Measurements from ENCODE around the gene KRT76. TPM values are rescaled to one million over a fixed set of nuclear protein-coding genes. Genes with fewer than 3 reads are reported as not detected.

The KRT76 gene
- total RNA-seq, 1 donor from 2014 or later, result not detected

DNA sequence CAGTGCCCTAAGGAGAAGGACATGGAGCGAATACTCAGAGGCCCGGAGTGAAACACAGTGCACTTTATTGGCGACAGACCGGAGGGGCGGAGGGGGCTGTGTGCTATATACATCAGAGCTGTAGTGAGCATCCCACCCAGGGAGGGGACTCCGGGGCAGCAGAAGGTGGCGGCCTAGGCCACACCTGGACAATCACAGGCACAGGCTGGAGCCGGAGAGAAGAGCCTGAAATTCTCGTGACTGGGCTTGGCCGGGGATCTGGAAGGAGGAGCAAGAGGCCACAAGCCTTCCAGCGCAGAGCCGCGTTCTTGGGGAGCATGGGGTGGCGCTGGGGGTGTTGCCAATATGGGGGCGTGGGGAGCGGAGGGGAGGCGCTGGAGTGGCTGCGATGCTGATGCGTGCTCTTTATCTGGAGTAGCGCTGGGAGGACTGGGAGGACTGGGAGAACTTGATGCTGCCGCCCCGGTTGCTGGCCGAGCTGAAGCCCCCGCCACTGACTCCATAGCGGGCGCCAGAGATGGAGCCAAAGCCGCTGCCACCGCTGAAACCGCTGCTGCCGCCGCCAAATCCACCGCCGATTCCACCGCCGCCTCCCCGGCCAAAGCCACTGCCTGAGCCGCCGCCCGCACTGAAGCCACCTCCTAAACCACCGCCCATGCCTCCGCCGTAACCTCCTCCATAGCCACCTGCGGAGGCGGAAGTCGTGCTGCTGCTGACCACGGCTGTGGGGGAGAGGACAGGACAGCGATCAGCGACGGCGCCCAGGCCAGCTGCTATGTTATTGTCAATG lies 12.7 kb upstream of the KRT76 start:
- TF ChIP-seq, protein P1, sequence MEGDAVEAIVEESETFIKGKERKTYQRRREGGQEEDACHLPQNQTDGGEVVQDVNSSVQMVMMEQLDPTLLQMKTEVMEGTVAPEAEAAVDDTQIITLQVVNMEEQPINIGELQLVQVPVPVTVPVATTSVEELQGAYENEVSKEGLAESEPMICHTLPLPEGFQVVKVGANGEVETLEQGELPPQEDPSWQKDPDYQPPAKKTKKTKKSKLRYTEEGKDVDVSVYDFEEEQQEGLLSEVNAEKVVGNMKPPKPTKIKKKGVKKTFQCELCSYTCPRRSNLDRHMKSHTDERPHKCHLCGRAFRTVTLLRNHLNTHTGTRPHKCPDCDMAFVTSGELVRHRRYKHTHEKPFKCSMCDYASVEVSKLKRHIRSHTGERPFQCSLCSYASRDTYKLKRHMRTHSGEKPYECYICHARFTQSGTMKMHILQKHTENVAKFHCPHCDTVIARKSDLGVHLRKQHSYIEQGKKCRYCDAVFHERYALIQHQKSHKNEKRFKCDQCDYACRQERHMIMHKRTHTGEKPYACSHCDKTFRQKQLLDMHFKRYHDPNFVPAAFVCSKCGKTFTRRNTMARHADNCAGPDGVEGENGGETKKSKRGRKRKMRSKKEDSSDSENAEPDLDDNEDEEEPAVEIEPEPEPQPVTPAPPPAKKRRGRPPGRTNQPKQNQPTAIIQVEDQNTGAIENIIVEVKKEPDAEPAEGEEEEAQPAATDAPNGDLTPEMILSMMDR (IDR thresholded peaks at IDR 0.05; ENCODE audit: borderline replicate concordance), result no peak
- Histone ChIP-seq H3K4me3 (peak overlapping the region; percentile 21), H3K36me3 (no peaks in the 10 kb centered on the region), H3K27ac (replicated peaks) (no peak overlapping the region), H3K4me1 (no peaks in the 10 kb centered on the region), H3K9me3 (replicated peaks) (no peaks in the 10 kb centered on the region), H3K27me3 (ENCODE audit: low read depth) (peaks cover 89% of the 10 kb centered on the region)
- intact Hi-C loops (cut with micrococcal nuclease), result no loop called here
- DNase-seq, result no peak

DNA sequence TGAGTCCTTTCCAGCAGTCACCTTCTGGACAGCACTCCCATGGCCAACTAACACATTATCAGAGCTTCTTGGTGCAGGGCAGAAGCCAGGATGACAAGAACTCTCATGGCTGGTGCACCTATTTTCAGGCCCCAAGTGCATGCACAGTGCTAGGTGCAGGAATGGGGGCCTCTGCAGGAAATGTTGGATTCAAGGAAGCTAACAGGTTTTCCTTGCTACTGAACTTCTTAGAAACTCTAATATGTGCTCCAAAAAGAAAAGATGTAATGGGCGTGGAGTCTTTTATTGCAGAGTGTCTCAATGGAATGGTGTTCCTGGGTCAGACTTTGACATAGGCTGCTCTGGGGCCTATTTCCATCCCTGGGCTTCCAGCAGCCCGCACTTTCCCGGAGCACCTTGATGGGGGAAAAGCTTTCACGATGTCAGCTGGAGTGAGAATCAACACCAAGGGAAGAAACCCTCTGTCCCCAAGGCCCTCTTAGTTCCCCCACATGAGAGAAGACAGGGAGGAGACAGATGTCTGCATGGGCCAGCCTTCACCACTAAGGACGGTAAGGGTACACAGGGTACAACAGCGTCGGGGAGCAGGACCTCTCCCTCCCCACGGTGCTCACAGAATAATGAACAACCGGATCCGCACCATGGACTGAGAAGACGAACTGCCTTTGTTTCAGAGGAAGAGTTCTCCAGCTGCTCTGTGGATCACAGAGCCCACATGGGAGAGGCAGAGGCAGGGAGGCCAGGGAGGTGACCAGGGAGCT lies 11.9 kb upstream of the KRT76 start:
- TF ChIP-seq, protein P1 (IDR thresholded peaks at IDR 0.05; ENCODE audit: borderline replicate concordance), result no peak
- H3K27ac ChIP-seq (replicated peaks), result no peak overlapping the region

DNA sequence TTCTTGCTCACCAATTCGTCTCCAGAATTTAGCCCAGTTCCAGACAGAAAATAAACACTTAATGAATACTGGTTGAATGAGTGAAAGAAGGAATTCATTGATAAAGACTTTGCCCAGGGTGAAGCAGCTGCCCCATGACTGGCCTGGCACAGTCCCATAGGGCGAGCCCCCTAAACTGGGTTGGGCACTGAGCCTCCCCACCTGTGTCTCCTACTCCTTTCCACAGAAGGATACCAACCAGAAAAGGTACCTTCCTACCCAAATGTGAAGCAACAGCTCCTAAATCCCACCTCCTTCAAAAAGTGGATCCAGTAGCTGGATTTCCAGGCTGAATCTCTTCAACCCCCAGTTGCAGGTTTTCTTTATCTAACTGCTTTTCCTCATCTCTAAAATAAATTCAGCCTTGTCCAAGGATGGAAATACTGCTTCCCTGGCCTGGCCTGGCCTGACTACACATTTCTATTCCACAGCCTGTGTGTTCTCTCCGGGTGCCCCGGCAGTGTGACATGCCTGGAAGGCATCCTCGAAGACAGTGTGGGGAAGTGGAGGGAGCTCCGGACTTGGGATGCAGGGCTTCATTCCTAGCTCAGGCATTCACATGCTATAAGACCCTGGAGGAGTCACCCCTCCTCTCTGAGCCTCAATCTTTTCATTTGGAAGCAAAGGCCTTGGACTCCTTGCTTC lies 11.2 kb upstream of the KRT76 start:
- Histone ChIP-seq H3K36me3 (no peaks in the 10 kb centered on the region), H3K9me3 (replicated peaks) (no peaks in the 10 kb centered on the region), H3K27me3 (ENCODE audit: low read depth) (peaks cover 89% of the 10 kb centered on the region), H3K4me1 (no peaks in the 10 kb centered on the region), H3K27ac (replicated peaks) (no peak overlapping the region), H3K4me3 (no peak overlapping the region)
- intact Hi-C loops (cut with micrococcal nuclease), result no loop called here
- no peak for DNase-seq
- TF ChIP-seq, protein P1 (IDR thresholded peaks at IDR 0.05; ENCODE audit: borderline replicate concordance), result no peak

More for the DNA sequence above, 11.9 kb upstream of the KRT76 start:
- Histone ChIP-seq H3K4me3 (no peak overlapping the region), H3K4me1 (no peaks in the 10 kb centered on the region), H3K27me3 (ENCODE audit: low read depth) (peaks cover 89% of the 10 kb centered on the region), H3K9me3 (replicated peaks) (no peaks in the 10 kb centered on the region), H3K36me3 (no peaks in the 10 kb centered on the region)
- intact Hi-C loops (cut with micrococcal nuclease), result no loop called here
- no peak for DNase-seq

DNA sequence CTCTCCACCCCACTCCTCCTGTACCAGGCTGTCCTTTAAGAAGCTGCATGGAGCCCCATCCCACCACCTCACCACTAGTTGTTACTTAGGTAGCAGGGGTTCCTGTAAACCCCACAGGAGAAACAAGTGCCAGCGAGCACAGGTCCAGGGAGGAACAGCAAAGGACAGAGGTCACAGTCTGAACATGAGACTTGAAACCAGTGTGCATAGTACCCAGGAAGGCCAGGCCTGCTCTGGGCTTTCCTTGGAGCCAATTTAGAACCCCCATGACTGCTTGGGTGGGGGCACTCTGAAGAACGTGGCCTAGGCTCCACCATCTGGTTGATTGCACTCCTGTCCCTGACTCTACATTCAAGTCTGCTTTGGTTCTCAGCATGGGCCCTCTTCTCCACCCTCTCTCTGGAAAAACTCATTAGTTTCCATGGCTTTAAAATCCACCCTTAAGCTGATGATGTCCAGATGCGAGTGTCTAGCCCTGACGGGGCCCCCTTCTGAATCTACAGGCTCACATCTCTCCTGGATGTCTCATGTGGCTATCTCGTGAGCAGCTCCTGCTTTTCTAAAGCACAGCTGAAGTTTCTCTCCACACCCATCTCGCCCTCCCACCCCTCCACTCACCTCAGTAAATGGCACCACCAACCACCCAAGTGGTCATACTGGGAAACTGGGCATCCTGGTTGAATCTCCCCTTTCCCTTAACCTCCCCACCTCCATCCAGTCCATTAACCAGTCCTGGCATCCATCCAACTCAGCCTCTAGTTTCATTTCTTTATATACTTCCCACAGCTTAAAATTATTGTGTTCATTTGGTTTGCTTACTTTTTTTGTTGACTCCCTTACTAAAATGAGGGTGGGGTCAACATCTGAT lies 10.4 kb upstream of the KRT76 start:
- no peaks in the 10 kb centered on the region for H3K9me3 ChIP-seq (replicated peaks)
- H3K4me3 ChIP-seq, result no peak overlapping the region
- intact Hi-C loops (cut with micrococcal nuclease), result no loop called here
- peaks cover 85% of the 10 kb centered on the region for H3K27me3 ChIP-seq (ENCODE audit: low read depth)
- no peak overlapping the region for H3K27ac ChIP-seq (replicated peaks)
- no peaks in the 10 kb centered on the region for H3K4me1 ChIP-seq
- DNase-seq, result no peak
- TF ChIP-seq, protein P1 (IDR thresholded peaks at IDR 0.05; ENCODE audit: borderline replicate concordance), result no peak
- H3K36me3 ChIP-seq, result no peaks in the 10 kb centered on the region

DNA sequence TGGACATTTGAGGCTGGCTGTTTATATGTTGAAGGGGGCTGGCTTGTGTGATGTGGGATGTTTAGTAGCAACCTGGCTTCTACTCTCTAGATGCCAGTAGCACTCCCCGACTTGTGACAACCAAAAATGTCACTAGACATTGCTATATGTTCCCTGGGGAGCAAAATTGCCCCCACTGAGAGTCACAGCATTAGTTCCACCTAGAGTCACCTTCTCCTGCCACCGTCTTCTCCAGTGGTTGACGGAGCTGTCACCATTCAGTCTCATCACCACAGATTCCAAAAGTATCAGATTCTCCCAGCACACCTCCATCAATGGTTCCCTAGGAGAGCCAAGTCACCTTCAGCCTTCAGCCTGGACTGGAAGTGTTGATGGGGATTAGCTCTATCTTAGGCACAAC lies 7.8 kb upstream of the KRT76 start:
- TF ChIP-seq, protein P1 (IDR thresholded peaks at IDR 0.05; ENCODE audit: borderline replicate concordance), result no peak
- Histone ChIP-seq H3K4me3 (no peak overlapping the region), H3K9me3 (replicated peaks) (no peaks in the 10 kb centered on the region), H3K27me3 (ENCODE audit: low read depth) (peaks cover 85% of the 10 kb centered on the region), H3K27ac (replicated peaks) (no peak overlapping the region), H3K36me3 (no peaks in the 10 kb centered on the region), H3K4me1 (no peaks in the 10 kb centered on the region)
- no peak for DNase-seq
- intact Hi-C loops (cut with micrococcal nuclease), result no loop called here

Data from left ventricle myocardium inferior (tissue), 1 donor.